ENCODE results near the gene MPDU1.

DNA sequence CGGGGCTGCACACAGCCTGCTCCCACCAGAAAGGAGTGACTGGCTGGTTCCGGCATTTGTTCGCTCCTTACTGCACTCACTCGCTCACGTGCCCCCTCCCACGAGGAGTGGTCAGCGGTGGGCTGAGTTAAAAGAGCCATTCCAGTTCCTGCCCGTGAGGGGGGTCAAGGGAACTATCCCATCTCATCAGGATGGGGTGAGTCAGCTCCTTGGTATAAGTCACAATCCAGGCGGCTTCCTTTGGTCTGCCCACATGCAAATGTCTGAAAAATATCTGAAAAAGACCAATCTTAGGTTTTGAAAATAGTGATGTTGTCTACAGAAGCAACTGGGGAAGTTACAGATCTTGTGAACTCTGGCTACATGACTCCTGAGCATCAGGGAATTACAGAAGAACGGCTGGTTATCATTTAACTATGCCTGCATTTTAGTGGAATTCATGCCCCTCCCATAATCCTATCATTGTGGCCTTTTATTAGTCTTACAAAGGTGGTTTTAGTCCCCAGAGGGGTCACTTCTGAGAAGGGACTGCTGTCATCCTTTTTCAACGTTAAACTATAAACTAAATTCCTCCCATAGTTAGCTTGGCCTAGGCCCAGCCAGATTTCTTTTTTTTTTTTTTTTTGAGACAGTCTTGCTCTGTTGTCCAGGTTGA, 44.6 kb upstream of the MPDU1 start:
- TF ChIP-seq CTCF (IDR thresholded peaks at IDR 0.05) (no peak), POLR2A (IDR thresholded peaks at IDR 0.05) (no peak)

Measured in Peyer's patch (tissue), 4 donors.